GM19239 (cell line): Measurements from ENCODE around the gene ERGIC1.

Experiments
- DNase-seq: peaks from one replicate; pipeline ENCODE4 v3.0.0; 2011; ENCODE audit warnings: low spot score; ENCODE audit not compliant: insufficient read length
- FAIRE-seq: peaks from 2 replicates; lab custom pipeline; 2011; peaks lifted over from hg19 to GRCh38; lab: Jason Lieb, UNC

ERGIC1 gene

DNA sequence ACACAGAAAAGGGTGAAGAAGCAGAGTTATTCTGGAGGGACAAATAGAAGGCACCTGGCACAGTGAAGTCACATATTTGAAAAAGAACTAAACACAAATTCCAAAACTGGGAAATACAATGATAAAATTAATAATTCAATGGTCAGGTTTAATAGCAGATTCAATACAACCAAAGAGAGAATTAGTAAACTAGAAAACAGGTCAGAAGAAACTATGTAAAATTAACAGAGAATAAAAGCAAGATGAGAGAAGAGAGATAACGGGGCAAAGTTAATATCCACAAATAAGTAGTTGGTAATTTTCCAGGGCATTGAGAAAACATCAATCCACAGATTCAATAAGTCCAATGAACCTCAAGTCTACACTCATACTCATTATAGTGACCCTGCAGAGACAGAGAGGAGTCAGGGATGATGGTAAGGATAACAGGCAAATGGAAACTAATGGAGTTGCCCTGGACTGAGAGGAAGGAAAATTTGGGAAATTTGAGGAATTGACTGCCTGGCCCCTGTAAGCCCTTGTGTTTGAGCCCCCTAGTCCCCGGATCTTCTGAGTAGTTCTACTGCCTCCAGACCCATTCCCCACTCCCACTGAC is 8.3 kb upstream of the ERGIC1 start:
- no peak for DNase-seq
- FAIRE-seq, result no peak

- FAIRE-seq (no peak), DNase-seq (no peak)
Observed at GRCh38 chr5:172827841-172828240, 6.2 kb upstream of the ERGIC1 start.

DNA sequence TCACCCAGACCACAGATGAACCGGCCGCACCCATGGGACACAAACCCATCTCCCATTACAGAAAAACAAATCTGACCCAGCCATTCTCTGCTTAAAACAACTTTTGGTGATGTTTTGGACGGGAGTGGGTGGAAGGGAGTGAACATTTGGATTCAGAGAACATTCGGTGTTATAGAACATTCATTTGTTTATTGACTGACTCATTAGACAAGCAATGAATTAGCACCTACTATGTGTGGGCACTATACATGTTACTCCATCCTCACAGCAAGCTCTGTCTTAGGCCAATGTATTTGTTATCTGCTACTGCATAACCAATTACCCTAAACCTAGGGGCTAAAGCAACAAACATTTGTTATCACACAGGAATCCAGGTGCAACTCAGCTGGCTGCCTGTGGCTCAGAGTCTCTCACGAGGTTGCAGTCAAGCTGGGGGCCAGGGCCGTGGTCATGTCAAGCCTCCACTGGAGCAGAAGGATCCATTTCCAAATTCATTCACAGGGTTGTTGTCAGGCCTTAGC is 5.1 kb upstream of the ERGIC1 start:
- no peak for DNase-seq

DNA sequence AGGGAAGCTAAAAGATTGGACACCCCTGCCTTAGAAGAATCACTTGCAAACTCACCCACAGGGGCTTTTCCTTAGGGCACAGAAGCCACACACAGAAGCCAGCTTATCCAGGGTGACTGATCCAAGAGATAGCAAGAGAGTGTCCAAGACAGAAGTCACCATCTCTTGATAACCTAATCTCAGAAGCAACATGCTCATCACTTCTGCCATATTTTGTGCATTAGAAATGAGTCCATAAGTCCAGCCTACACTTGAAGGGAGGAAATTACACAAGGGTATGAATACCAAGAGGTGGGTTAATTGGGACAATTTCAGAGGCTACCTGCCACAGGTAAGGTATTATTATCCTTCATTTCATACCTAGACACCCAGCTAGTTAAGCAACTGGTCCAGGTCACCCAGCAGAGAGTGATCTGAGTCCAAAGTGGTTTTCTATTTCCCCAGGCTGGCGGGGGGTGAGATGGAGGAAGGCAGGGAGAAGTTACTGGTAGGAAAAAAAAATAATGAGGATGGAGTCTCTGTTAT is 3.7 kb upstream of the ERGIC1 start:
- no peak for FAIRE-seq
- no peak for DNase-seq

More for the DNA sequence above, 5.1 kb upstream of the ERGIC1 start:
- no peak for FAIRE-seq

- FAIRE-seq (no peak), DNase-seq (no peak)
Observed at GRCh38 chr5:172830876-172831662, 3.0 kb upstream of the ERGIC1 start.

- FAIRE-seq (no peak), DNase-seq (no peak)
Observed at GRCh38 chr5:172832383-172833315, 1.4 kb upstream of the ERGIC1 start.

GRCh38 chr5:172833372-172833685 is 722 bp upstream of the ERGIC1 start:
- FAIRE-seq (no peak), DNase-seq (no peak)

GRCh38 chr5:172834415-172835289 is 601 bp downstream of the ERGIC1 start:
- FAIRE-seq (no peak), DNase-seq (no peak)

DNA sequence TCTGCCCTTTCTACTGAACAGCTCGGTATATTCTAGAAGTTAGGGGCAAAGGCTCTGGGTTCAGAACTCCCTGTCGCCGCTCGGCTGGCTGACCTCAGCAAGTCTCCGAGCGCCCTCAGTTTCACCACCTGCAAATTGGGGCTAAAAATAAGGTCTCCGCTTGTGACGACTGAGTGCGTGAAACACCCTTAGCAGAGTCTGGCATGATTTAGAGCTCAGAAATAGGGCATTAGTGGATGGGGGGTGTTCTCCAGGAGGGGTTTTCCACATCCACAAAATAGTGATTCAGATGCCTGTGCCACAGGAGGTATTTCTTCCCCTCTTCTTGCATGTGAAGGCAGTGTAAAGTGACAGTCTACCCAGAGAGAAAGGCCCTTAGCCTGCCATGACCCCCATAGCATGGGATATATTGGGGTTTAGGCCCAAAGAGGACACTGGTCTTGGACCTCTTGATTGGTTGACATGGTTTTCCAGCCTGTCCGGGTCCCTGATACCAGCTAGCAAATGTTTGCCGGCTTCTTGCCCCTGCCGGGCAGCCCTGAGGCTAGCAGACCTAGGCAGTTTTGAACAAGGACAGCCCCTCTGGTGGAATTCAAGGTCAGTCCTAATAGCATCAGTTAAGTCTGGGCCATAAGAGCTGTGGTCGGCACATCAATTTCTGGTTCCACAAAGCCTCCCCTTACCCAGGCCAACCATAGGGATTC is 1.4 kb downstream of the ERGIC1 start:
- FAIRE-seq (no peak), DNase-seq (no peak)

GRCh38 chr5:172835994-172836356 is 1.9 kb downstream of the ERGIC1 start:
- no peak for FAIRE-seq
- no peak for DNase-seq

GRCh38 chr5:172837640-172838039 is 3.6 kb downstream of the ERGIC1 start:
- DNase-seq, result peak; percentile 78
- peak; percentile 95 for FAIRE-seq

DNA sequence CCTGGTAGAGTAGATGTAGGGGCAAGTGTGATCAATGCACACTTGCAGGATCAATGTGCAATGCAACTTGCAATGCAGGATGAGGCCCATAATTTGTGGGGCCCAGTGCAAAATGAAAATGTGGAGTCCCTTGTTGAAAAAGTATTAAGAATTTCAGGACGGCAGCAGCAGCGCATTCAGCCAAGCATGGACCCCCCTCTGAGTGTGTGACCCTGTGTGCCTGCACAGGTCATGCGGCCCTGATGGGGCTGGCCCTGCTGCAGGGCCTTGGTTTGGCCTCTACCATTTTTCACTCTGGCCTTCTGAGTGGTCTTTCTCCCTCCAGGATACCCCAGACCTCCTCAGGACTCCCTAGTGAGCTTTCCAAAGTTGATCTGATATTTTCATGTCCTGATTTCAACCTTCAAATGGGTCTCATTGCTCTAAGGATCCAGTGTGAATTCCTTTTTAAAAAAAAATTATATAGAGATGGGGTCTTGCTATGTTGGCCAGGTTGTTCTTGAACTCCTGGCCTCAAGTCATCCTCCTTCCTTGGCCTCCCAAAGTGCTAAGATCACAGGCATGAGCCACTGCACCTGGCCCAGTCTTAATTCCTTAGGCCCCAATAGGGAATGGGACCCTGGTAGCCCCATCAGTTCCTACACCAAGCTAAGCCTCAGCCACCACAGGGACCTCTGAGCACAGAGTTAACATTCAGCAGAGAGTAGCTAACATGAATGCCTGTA is 4.3 kb downstream of the ERGIC1 start:
- no peak for DNase-seq
- FAIRE-seq, result no peak

DNA sequence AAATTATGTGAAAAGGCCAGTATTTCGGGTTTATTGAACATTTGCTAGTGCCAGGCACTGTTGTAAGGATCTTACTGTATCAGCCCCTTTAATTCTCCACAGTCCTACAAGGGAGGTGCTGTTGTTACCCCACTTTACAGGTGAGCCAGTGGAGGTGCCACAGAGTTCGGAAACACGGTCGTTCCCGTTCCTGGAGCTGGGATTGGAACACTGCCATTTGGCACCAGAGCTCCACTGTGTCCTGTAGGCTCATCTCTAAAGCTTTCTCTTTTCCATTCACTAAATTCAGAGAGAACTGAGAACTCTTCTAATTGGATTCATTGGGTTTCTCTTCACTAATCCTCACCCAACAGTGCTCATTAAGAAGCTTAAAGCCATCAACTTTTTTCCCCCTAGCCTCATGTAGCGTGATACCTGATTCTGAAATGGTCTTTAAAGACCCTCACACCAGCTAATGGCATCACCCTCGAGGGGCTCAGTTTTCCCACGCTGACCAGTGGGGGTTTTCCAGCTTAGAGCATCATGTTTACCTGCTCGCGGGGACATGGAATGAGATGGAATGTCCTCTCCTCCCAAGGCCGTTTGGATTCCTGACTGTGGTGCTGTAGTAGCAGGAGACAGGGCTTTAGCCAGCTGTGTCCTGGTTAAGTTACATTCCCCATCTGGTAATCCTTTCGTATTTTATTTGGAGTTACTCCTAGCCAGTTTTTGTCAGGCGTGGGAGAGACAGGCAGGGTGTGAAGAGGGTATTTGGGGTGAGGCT is 5.8 kb downstream of the ERGIC1 start:
- FAIRE-seq (no peak), DNase-seq (no peak)

DNA sequence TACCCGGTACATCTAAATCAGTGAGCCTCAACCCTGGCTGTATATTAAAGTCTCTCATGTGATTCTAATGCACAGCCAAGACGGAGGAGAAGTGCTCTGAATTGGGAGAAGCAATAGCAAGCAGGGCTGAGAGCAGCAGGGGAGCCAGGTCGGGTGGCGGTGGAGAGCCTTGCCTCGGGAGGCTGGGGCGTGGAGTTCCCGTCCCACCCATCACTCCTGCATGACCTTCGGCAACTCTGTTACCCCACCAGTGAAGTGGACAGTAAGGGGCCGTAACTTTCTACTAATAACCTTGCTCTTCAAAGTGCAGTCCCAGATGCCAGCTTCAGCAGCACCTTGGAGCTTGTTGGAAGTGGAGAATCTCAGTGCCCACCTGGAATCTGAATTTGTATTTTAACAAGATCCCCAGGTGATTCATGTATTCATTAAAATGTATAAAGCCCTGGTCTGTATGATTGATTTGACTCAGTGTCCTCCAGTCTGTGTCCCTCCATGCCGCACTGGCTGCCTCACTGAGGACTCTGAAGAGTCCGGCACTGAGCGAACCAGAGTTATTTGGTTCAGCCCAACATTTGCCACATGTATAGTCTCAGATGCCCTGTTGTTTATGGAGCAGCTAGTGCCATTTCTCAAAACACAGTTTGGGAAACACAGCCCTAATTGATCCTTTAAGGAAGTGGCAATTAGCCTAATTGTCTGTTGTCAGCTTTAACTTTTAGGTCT is 6.5 kb downstream of the ERGIC1 start:
- FAIRE-seq (no peak), DNase-seq (no peak)

- FAIRE-seq (no peak), DNase-seq (no peak)
Observed at GRCh38 chr5:172841256-172841655, 7.2 kb downstream of the ERGIC1 start.

DNA sequence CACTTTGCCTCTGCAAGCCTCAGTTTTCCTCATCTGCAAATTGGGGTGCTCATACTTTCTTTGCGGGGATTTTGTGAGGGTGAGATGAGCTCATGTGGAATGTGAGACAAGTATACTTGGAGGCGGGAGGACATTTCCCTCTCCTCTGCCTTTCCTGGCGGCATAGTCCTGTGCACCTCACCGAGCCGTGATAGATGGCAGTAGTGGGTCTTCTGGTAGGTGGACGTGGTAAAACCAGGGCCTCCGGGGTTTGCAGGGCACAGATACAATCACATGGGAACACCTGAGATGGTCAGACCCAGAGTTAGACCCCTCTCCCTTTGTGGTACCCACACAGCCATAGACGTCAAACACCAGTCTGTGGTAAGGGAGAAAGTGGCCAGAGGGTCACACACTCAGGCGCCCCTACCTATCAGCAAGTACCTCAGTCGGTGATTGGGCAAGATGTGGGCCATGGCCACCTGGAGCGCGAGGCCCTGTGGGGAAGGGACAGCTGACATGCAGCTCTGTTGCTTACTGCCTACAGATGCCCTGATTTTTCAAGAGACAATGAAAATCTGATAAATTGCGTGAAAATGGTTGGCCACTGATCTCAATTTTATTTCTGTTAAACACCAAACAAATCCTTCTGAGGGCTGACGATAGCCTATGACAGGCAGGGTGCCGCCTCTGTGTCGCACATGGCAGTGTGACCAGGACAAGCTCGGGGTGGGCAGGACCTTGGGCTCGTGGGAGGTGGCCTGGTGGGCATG is 9.9 kb downstream of the ERGIC1 start:
- FAIRE-seq (no peak), DNase-seq (no peak)

- no peak for DNase-seq
- FAIRE-seq, result no peak
Observed at GRCh38 chr5:172844577-172844838, 10.5 kb downstream of the ERGIC1 start.
